GM12891 (cell line): ENCODE measurements around the gene ZBED3.

ENCODE experiments used
- POLR2A ChIP-seq: IDR thresholded peaks from 2 replicates; pipeline ENCODE4 v1.6.1; 2011; ENCODE audit warnings: low read depth, low read length, control low read depth
- POLR2AphosphoS5 ChIP-seq: IDR thresholded peaks from 2 replicates; pipeline ENCODE4 v1.6.1; 2011; ENCODE audit warnings: low read depth, low read length, control low read depth
- POU2F2 ChIP-seq: IDR thresholded peaks from 2 replicates; pipeline ENCODE4 v1.6.1; 2011; ENCODE audit warnings: low read depth, mild to moderate bottlenecking, control low read depth, low read length, moderate library complexity
- SPI1 ChIP-seq: IDR thresholded peaks from 2 replicates; pipeline ENCODE4 v1.6.1; 2011; ENCODE audit warnings: low read depth, low read length, control low read depth
- TAF1 ChIP-seq: IDR thresholded peaks from 2 replicates; pipeline ENCODE4 v1.6.1; 2011; ENCODE audit warnings: low read depth, low read length, control low read depth

DNA sequence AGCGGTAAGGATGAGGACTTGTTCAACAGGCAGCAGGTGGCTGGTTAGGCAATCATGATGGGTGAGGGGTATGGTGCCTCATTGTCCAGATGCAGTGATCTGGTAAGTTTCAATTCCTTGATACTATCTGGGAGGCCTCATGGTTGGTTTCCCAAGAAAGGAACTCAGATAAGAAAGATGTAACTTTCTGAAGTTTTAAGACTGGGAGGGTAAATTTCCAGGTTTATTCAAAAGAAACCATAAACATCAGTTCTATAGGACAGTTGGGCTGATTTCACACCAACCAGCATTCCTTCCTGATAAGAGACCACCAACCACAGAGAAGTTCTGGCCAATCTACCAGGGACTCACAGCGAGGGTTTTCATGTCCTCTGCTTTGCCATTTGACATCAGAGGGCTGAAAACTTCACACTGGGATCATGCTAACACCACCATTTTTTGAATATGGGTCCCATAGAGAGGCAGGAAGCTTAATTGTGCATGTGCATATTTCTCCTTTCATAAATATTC is 57.7 kb downstream of the ZBED3 start:
- TF ChIP-seq POLR2A (no peak), SPI1 (no peak), POLR2AphosphoS5 (no peak), TAF1 (no peak), POU2F2 (no peak)
